Memory B cell (primary cell): ENCODE results near the gene PTGER1.

Experiments used
- ATAC-seq: fragments of 150-1000 bp; cut with Tn5 transposase; 2 replicates; pipeline ENCODE4 v1.10.0; 2021; ENCODE audit warnings: low read depth, mild to moderate bottlenecking, moderate library complexity
- DNase-seq, 2 donors: peaks; one replicate each; pipeline ENCODE4 v3.0.0; 2022; ENCODE audit warnings: low spot score in 2 of 2
- H3K27ac Mint-ChIP-seq: one replicate; pipeline ENCODE4 v1.8.0; 2022; ENCODE audit warnings: mild to moderate bottlenecking, moderate library complexity, mixed read lengths
- H3K27me3 Mint-ChIP-seq: one replicate; pipeline ENCODE4 v1.8.0; 2022; ENCODE audit warnings: mixed read lengths
- H3K36me3 Mint-ChIP-seq: one replicate; pipeline ENCODE4 v1.8.0; 2022; ENCODE audit warnings: mild to moderate bottlenecking, mixed read lengths
- H3K4me1 Mint-ChIP-seq: one replicate; pipeline ENCODE4 v1.8.0; 2022; ENCODE audit warnings: mixed read lengths
- H3K4me3 Mint-ChIP-seq: one replicate; pipeline ENCODE4 v1.8.0; 2022; ENCODE audit warnings: mild to moderate bottlenecking, moderate library complexity, mixed read lengths
- H3K9me3 Mint-ChIP-seq: one replicate; pipeline ENCODE4 v1.8.0; 2022; ENCODE audit warnings: mixed read lengths

PTGER1 gene

GRCh38 chr19:14433554-14434501, 41.3 kb downstream of the PTGER1 start:
- no peaks in the 10 kb centered on the region for H3K9me3 Mint-ChIP-seq
- peak; percentile 42 to 56 for DNase-seq
- peak; percentile 66 for ATAC-seq
- peaks cover 21% of the 10 kb centered on the region for H3K4me1 Mint-ChIP-seq
- H3K4me3 Mint-ChIP-seq: peak overlapping the region; percentile 83
- H3K27ac Mint-ChIP-seq: peak overlapping the region; percentile 65
- no peaks in the 10 kb centered on the region for H3K36me3 Mint-ChIP-seq
- no peaks in the 10 kb centered on the region for H3K27me3 Mint-ChIP-seq

- no peaks in the 10 kb centered on the region for H3K9me3 Mint-ChIP-seq
- H3K36me3 Mint-ChIP-seq: no peaks in the 10 kb centered on the region
- H3K27ac Mint-ChIP-seq: peak within 1 kb of the TSS; percentile 81
- peak; percentile 41 for ATAC-seq
- no peaks in the 10 kb centered on the region for H3K27me3 Mint-ChIP-seq
- peak; percentile 41 to 62 for DNase-seq
- peak within 1 kb of the TSS; percentile 86 for H3K4me3 Mint-ChIP-seq
- peaks cover 19% of the 10 kb centered on the region for H3K4me1 Mint-ChIP-seq
These were observed 42.2 kb downstream of the PTGER1 start, which contains the start of gene PKN1 for GRCh38 chr19:14432791-14433553. TSS of gene PKN1 (plus strand) at chr19:14433306. CDS start at chr19:14433522, 216 bp downstream.

- Mint-ChIP-seq H3K27me3 (no peaks in the 10 kb centered on the region), H3K27ac (peak overlapping the region; percentile 69), H3K4me3 (no peak overlapping the region)
These were observed 44.4 kb downstream of the PTGER1 start for GRCh38 chr19:14430712-14431111.

DNA sequence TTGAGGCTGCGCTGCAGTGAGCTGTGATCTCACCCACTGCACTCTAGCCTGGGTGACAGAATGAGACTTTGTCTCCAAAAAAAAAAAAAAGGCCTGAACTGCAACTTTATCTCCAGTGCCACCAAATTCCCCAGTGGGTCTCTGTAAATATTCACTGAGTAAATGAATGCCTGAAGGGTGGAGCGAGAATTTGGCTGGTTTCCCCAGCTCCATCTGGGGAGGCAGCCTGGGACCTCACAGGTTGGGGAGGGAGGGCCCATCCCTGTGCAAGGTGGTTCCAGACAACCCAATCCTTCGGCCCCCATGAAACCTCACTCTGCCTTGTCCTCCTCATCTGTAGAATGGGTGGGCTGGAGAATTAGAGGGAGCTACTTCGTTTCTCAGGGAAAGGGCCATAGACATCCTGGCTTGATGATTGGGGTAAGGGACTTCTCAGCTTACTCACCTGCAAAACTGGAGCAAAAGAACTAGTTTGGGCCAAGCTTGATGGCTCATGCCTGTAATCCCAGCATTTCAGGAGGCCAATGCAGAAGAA, 46.2 kb downstream of the PTGER1 start:
- Mint-ChIP-seq H3K9me3 (no peaks in the 10 kb centered on the region), H3K4me3 (no peak overlapping the region), H3K27me3 (no peaks in the 10 kb centered on the region), H3K27ac (no peak overlapping the region), H3K4me1 (peaks cover 10% of the 10 kb centered on the region), H3K36me3 (no peaks in the 10 kb centered on the region)
- ATAC-seq (no peak), DNase-seq (no peak)

More at GRCh38 chr19:14430712-14431111, 44.4 kb downstream of the PTGER1 start:
- Mint-ChIP-seq H3K9me3 (no peaks in the 10 kb centered on the region), H3K4me1 (peaks cover 18% of the 10 kb centered on the region), H3K36me3 (no peaks in the 10 kb centered on the region)
- no peak for ATAC-seq
- DNase-seq: no peak

GRCh38 chr19:14427461-14427860, 47.7 kb downstream of the PTGER1 start:
- Mint-ChIP-seq H3K27ac (no peak overlapping the region), H3K36me3 (no peaks in the 10 kb centered on the region), H3K9me3 (no peaks in the 10 kb centered on the region), H3K4me3 (no peak overlapping the region), H3K4me1 (peaks cover 8% of the 10 kb centered on the region), H3K27me3 (no peaks in the 10 kb centered on the region)
- DNase-seq: no peak
- ATAC-seq: no peak

DNA sequence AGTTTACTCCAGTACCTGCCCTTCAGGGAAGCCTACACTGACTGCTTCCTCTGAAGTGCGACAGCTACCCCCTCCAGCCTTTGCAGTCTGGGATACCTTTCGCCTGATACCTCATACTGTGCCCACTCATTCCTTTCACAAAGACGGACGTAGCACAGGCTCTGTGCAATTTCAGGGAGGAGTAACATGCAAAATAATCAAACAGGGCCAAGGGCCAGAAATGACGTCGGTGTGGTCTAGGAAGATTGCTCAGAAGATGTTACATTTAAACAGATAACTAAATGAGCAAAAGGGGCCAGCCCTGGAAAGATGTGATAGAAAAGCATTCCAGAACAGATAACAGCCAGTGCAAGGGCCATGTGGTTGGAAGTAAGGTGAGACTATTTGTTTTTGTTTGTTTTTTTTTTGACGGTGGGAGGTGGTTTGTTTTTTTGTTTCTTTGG, 49.4 kb downstream of the PTGER1 start:
- Mint-ChIP-seq H3K4me3 (no peak overlapping the region), H3K4me1 (peaks cover 4% of the 10 kb centered on the region), H3K9me3 (no peaks in the 10 kb centered on the region), H3K36me3 (no peaks in the 10 kb centered on the region), H3K27me3 (no peaks in the 10 kb centered on the region), H3K27ac (no peak overlapping the region)
- ATAC-seq: no peak
- no peak for DNase-seq
